Liver (tissue), 9 donors: ENCODE data around the gene SPINK13. TPM values are rescaled to one million over a fixed set of nuclear protein-coding genes. Genes with fewer than 3 reads are reported as not detected.
"Not testable (repeated sequence)": the region's sequence is repeated elsewhere in the genome, so short reads cannot be mapped to it uniquely, and the experiment has no call there.

Experiments used
- DNase-seq: peaks from one replicate; pipeline ENCODE4 v3.0.0-alpha.2; 2017; ENCODE audit warnings: low spot score
- H3K27ac ChIP-seq, 2 donors: one replicate each; pipeline ENCODE4 v1.7.0; 2013; ENCODE audit warnings: inconsistent platforms in 2 of 2, low read length in 2 of 2, control low read depth in 1 of 2, low read depth in 1 of 2, mild to moderate bottlenecking in 1 of 2
- H3K27me3 ChIP-seq, 4 donors: one replicate each; pipeline versions ENCODE4 v1.6.1 to v1.7.0; 2013; ENCODE audit warnings: low read length in 3 of 4, inconsistent platforms in 1 of 4, mild to moderate bottlenecking in 1 of 4, moderate library complexity in 1 of 4; ENCODE audit not compliant: control insufficient read depth in 4 of 4, insufficient read depth in 4 of 4
- H3K36me3 ChIP-seq, 4 donors: one replicate each; pipeline versions ENCODE4 v1.6.1 to v1.7.0; 2013; ENCODE audit warnings: low read length in 3 of 4, mild to moderate bottlenecking in 3 of 4, low read depth in 1 of 4, moderate library complexity in 1 of 4; ENCODE audit not compliant: control insufficient read depth in 4 of 4, insufficient read depth in 3 of 4
- H3K4me1 ChIP-seq, 4 donors: one replicate each; pipeline versions ENCODE4 v1.6.1 to v1.7.0; 2013; ENCODE audit warnings: low read length in 3 of 4, mild to moderate bottlenecking in 3 of 4, moderate library complexity in 1 of 4; ENCODE audit not compliant: control insufficient read depth in 4 of 4, insufficient read depth in 4 of 4
- H3K4me3 ChIP-seq, 3 donors: one replicate each; pipeline versions ENCODE4 v1.6.1 to v1.7.0; 2013; ENCODE audit warnings: low read length in 3 of 3, control low read depth in 1 of 3, low read depth in 1 of 3, mild to moderate bottlenecking in 1 of 3
- H3K9ac ChIP-seq, 2 donors: one replicate each; pipeline ENCODE4 v1.7.0; 2013; ENCODE audit warnings: low read length in 2 of 2, mild to moderate bottlenecking in 2 of 2, moderate library complexity in 2 of 2, control low read depth in 1 of 2, low read depth in 1 of 2
- H3K9me3 ChIP-seq, 4 donors: one replicate each; pipeline versions ENCODE4 v1.6.1 to v1.7.0; 2013; ENCODE audit warnings: low read length in 3 of 4; ENCODE audit not compliant: control insufficient read depth in 4 of 4
- CTCF ChIP-seq: fragments of 150-350 bp; IDR thresholded peaks from 2 replicates; pipeline ENCODE4 v1.5.1; 2017; ENCODE audit warnings: improper control_type of control experiment, low read depth, low read length; ENCODE audit not compliant: missing input control
- EGR1 ChIP-seq, 2 donors: IDR thresholded peaks; 2 replicates each; pipeline ENCODE4 v1.6.1; 2016 to 2018; ENCODE audit warnings: antibody characterized with exemption in 2 of 2, low read depth in 2 of 2
- FOXA1 ChIP-seq: IDR thresholded peaks from 2 replicates; pipeline ENCODE4 v1.6.1; 2016; ENCODE audit warnings: antibody characterized with exemption
- FOXA2 ChIP-seq: IDR thresholded peaks from 2 replicates; pipeline ENCODE4 v1.6.1; 2016; ENCODE audit warnings: antibody characterized with exemption
- GABPA ChIP-seq, 2 donors: IDR thresholded peaks in 1 of 2; conservative IDR thresholded peaks in 1 of 2; 2 replicates each; pipeline ENCODE4 v1.6.1; 2016; ENCODE audit warnings: antibody characterized with exemption in 2 of 2, mild to moderate bottlenecking in 1 of 2, moderate library complexity in 1 of 2
- HNF4A ChIP-seq, 2 donors: conservative IDR thresholded peaks; 2 replicates each; pipeline ENCODE4 v1.6.1; 2016; ENCODE audit warnings: antibody characterized with exemption in 2 of 2, mild to moderate bottlenecking in 2 of 2
- HNF4G ChIP-seq: IDR thresholded peaks from 2 replicates; pipeline ENCODE4 v1.6.1; 2016; ENCODE audit warnings: antibody characterized with exemption
- NR2F2 ChIP-seq: IDR thresholded peaks from 2 replicates; pipeline ENCODE4 v1.6.1; 2016; ENCODE audit warnings: antibody characterized with exemption
- RAD21 ChIP-seq, 2 donors: IDR thresholded peaks; 2 replicates each; pipeline ENCODE4 v1.6.1; 2016; ENCODE audit warnings: antibody characterized with exemption in 2 of 2, mild to moderate bottlenecking in 2 of 2
- REST ChIP-seq: IDR thresholded peaks from 2 replicates; pipeline ENCODE4 v1.6.1; 2016; ENCODE audit warnings: antibody characterized with exemption, mild to moderate bottlenecking
- RXRA ChIP-seq, 2 donors: IDR thresholded peaks; 2 replicates each; pipeline ENCODE4 v1.6.1; 2017 to 2018; ENCODE audit warnings: antibody characterized with exemption in 2 of 2, mild to moderate bottlenecking in 1 of 2
- TAF1 ChIP-seq: conservative IDR thresholded peaks from 2 replicates; pipeline ENCODE4 v1.6.1; 2016; ENCODE audit warnings: antibody characterized with exemption, mild to moderate bottlenecking
- YY1 ChIP-seq: IDR thresholded peaks from 2 replicates; pipeline ENCODE4 v1.6.1; 2016; ENCODE audit warnings: antibody characterized with exemption, mild to moderate bottlenecking
- WGBS: extraction: QIAGEN DNeasy Blood & Tissue Kit; methylation state at CpG from one replicate; pipeline ENCODE4 v1.1.7; 2013; 5-methylcytosine and 5-hydroxymethylcytosine counted together
- polyA plus RNA-seq, 2 donors: library from polyadenylated mRNA; stranded (reverse) in 1 of 2; unstranded in 1 of 2; fragments of 200-250 nt in 1 of 2; fragments of >200 nt in 1 of 2; fragmentation: Nextera tagmentation in 1 of 2; extraction: Ambion mirVana in 1 of 2; gene quantifications; one replicate each; pipeline versions ENCODE4 v1.2.1 to v1.2.3, GENCODE V29; 2013 to 2015
- total RNA-seq, 2 donors: library from RNA; depleted of rRNA; stranded (reverse); fragments of >200 nt; gene quantifications; one replicate each; pipeline ENCODE4 v1.2.3, GENCODE V29; 2014
- TF ChIP-seq, protein P1 (sequence below): IDR thresholded peaks from 2 replicates; pipeline ENCODE4 v1.6.1; 2016; ENCODE audit warnings: antibody characterized with exemption
- TF ChIP-seq, protein P2 (sequence below): IDR thresholded peaks from 2 replicates; pipeline ENCODE4 v1.6.1; 2016; ENCODE audit warnings: antibody characterized with exemption
- donor health status: healthy.
- donor health status: healthy.
- donor health status: healthy.
- donor health status: healthy.
- donor health status: healthy.

SPINK13 gene
- total and polyA plus RNA-seq, 4 donors = not detected

DNA sequence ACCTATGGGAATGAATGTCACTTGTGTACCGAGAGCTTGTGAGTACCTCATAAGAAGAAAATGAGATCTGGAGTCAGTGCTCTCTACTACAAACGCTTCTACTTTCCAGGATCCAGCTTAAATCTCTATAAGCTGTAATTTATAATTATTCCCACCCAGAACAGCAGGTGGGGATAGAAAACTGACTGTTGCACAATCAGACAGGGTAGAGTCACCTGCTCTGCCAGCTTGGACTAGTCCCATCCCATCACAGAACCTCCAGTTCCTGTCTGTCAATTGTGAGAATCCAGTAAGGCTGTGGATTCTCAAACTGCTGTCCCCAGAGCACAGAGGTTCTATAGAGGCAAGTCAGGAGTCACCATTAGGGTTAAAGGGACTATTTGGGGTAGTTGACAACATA, 45.6 kb downstream of the SPINK13 start:
- H3K27me3 ChIP-seq = no peaks in the 10 kb centered on the region
- no peaks in the 10 kb centered on the region for H3K36me3 ChIP-seq
- no peak for DNase-seq
- no peak overlapping the region for H3K27ac ChIP-seq
- no peak for TF ChIP-seq RXRA (IDR thresholded peaks at IDR 0.05)
- TF ChIP-seq YY1 = no peak
- TF ChIP-seq HNF4A (conservative IDR thresholded peaks at IDR 0.05) = no peak
- peak; percentile 1 for TF ChIP-seq CTCF
- TF ChIP-seq REST = no peak
- no peak for TF ChIP-seq TAF1
- TF ChIP-seq, protein P1, sequence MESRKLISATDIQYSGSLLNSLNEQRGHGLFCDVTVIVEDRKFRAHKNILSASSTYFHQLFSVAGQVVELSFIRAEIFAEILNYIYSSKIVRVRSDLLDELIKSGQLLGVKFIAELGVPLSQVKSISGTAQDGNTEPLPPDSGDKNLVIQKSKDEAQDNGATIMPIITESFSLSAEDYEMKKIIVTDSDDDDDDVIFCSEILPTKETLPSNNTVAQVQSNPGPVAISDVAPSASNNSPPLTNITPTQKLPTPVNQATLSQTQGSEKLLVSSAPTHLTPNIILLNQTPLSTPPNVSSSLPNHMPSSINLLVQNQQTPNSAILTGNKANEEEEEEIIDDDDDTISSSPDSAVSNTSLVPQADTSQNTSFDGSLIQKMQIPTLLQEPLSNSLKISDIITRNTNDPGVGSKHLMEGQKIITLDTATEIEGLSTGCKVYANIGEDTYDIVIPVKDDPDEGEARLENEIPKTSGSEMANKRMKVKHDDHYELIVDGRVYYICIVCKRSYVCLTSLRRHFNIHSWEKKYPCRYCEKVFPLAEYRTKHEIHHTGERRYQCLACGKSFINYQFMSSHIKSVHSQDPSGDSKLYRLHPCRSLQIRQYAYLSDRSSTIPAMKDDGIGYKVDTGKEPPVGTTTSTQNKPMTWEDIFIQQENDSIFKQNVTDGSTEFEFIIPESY = no peak
- TF ChIP-seq FOXA1 = no peak
- no peak for TF ChIP-seq NR2F2
- peak; percentile 31 to 34 for TF ChIP-seq RAD21 (IDR thresholded peaks at IDR 0.05)
- no peak overlapping the region for H3K4me3 ChIP-seq
- WGBS = 92% methylated on average over 2 of the region's 2 CpGs
- no peak overlapping the region for H3K9ac ChIP-seq
- no peaks in the 10 kb centered on the region for H3K9me3 ChIP-seq
- H3K4me1 ChIP-seq = peaks cover 0 to 2% (median 0%) of the 10 kb centered on the region in 4 donors

DNA sequence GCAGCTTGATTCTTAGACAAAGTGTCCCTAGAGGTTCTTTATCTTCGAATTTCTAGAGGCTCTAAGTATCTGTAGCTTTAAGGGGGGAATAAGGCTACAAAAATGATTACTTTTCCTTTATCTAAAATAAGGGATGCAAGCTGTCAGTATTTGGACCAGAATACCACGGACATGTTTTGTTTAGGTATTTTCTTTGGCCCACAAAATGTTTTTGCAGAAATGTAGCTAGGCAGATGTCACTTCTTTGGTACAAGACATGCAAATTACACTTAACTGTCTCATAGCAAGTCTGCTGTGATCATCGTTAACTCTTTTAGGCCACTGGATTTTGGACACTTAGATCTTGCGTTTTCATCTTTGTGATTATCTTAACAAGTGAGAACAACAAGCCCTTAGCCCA, 46.1 kb downstream of the SPINK13 start:
- no peaks in the 10 kb centered on the region for H3K27me3 ChIP-seq
- DNase-seq = no peak
- H3K36me3 ChIP-seq = no peaks in the 10 kb centered on the region
- no peak overlapping the region for H3K4me3 ChIP-seq
- no peaks in the 10 kb centered on the region for H3K9me3 ChIP-seq
- WGBS = 73% methylated on average over 4 of the region's 4 CpGs
- H3K4me1 ChIP-seq = peaks cover 0 to 2% (median 0%) of the 10 kb centered on the region in 4 donors
- TF ChIP-seq NR2F2 (no peak), HNF4G (no peak), EGR1 (IDR thresholded peaks at IDR 0.05; ENCODE audit: low read depth in 2 of 2) (no peak), FOXA2 (no peak), FOXA1 (no peak), TAF1 (no peak), RXRA (IDR thresholded peaks at IDR 0.05) (no peak), GABPA (IDR thresholded peaks at IDR 0.05 in 1 of 2, conservative IDR thresholded peaks at IDR 0.05 in 1 of 2) (no peak), YY1 (no peak), RAD21 (IDR thresholded peaks at IDR 0.05) (no peak), HNF4A (conservative IDR thresholded peaks at IDR 0.05) (no peak)
- TF ChIP-seq, protein P1 = no peak
- TF ChIP-seq, protein P2, sequence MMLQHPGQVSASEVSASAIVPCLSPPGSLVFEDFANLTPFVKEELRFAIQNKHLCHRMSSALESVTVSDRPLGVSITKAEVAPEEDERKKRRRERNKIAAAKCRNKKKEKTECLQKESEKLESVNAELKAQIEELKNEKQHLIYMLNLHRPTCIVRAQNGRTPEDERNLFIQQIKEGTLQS = no peak
- no peak overlapping the region for H3K9ac ChIP-seq
- H3K27ac ChIP-seq = no peak overlapping the region

GRCh38 chr5:148320011-148320963, 51.7 kb downstream of the SPINK13 start:
- H3K4me3 ChIP-seq = peak overlapping the region in 2 of 3 donors; percentile 25 to 37
- H3K27me3 ChIP-seq, DNase-seq, H3K9me3 ChIP-seq, H3K9ac ChIP-seq, H3K36me3 ChIP-seq, H3K4me1 ChIP-seq, H3K27ac ChIP-seq: not testable (repeated sequence)
- WGBS = 43% methylated on average over 42 of the region's 42 CpGs
